ENCODE results near the gene RNF208.
A peak's percentile ranks its signal among the peaks of the same experiment; 100 is the strongest.
"Not testable (repeated sequence)": the region's sequence is repeated elsewhere in the genome, so short reads cannot be mapped to it uniquely, and the experiment has no call there.

RNF208 gene

GRCh38 chr9:137252555-137253506 is 30.8 kb upstream of the RNF208 start:
- DNase-seq: no peak

DNA sequence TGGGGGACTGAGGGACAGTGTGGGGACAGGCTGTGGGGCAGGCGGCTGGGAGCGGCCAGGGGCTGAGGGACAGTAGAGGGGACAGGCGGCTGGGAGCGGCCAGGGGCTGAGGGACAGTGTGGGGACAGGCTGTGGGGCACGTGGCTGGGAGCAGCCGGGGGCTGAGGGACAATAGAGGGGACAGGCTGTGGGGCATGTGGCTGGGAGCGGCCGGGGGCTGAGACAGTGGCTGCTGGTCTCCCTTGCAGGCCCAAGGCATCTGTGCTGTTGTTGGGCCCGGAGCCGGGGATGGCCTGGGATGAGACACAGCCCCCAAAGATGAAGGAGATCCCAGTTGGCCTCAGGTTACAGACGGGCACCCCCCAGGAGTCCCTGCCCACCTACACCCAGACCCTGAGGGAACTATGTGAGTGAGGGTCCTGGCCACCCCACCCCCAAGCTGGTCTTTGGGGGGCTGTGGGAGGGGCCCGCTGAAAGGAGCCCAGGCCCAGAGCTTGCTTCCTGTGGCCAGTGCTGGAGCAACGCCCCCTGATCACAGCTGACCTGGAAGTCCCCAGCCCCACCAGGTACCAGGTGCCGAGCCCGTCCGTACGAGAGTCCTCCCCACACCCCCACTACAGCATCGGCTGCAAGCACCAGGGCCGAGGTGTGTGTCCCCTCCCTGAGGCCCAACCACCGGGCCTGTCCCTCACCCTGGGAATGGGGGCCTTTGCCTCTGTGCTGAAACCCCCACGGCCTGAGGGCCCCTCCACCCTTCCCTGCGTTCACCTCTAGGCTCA is 29.6 kb upstream of the RNF208 start:
- no peak for DNase-seq

DNA sequence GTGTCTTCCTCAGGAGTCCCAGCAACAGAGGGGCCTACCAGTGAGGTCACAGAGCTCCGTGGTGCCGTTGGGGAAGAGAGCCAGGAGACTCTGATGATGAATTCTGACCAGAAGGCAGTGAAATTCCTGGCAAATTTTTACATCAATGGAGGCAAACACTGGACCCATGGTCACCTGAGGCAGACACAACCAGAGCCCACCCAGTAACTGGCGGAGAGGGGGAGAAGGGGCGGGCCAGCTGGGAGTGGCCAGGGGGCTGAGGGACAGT is 29.1 kb upstream of the RNF208 start, which contains the start of gene STPG3:
TSS of gene STPG3 (plus strand) at position 93 of the 268 bp plus-strand sequence. CDS start at position 94, 1 bp downstream.
- no peak for DNase-seq

DNA sequence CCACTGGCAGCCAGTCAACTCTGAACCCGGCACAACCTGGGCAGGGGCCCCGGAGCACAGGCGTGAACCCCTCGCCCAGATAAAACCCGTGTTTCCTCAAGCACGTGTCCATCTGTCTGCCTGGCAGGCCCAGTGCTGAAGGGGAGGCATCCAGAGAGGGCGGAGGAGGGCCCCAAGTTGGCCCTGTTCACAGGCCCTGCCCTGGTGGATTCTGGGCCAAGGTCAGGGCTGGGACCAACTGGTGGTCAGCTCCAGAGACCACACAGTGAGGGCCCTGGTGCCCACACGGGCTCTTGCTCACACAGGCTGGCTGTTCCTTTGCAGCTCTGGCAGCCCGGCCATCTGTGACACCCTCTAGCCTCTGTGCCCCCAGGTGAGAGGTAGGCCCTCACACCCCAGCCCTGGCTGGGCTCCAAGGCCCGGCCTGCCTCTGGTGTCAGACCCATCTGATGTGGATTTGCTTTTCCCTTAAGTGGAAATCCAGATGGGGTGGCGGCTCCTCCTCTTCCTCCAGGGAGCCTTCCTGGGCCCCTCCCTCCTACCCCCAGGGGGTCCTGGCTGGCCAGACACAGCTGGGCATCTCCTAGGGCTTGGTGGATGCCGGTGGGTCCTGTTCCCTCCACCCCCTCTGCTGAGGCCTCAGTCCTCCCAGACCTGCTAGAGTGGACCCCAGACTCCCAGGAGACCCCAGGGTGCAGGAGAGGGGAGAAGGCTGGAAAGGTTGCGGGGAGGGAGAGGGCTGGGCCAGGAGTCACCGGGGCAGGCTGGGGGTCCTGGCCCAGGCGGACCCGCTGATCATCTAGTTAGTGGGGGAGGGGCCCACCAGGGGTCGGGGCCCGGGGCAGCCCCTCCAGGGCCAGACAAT is 28.5 kb upstream of the RNF208 start:
- no peak for DNase-seq

GRCh38 chr9:137247916-137248175 is 25.8 kb upstream of the RNF208 start:
- no peak for DNase-seq

DNA sequence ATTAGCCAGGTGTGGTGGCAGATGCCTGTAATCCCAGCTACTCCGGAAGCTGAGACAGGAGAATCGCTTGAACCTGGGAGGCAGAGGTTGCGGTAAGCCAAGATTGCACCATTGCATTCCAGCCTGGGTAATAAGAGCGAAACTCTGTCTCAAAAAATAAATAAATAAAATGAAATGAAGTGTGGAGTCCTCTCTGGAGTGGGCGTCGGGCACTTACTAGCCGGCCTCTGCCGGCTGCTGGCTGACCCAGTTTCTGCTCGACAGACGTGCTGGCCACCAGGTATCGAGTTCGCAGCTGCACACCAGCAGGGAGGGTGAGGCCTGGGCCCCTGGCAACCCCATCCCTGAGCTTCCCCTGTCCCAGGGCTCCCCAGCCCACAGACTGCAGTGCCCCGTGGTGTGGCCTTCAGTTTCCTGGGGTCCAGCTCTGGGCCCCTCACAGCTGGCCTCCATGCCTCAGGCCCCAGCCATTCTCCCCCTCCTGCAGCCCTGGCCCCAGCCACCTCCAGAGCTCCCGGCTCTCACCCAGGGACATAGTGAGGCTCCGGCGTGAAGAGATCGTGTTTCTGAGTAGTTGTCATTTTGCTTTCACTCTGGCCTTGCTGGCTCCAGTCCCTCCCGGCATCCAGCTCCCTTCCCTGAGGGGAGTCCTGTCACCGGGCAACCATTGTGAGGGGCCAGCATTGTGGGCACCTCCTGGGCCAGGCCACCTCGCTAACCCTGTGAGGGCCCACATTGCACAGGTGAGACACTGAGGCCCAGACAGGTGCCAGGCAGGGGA is 25.3 kb upstream of the RNF208 start:
- DNase-seq: no peak

DNA sequence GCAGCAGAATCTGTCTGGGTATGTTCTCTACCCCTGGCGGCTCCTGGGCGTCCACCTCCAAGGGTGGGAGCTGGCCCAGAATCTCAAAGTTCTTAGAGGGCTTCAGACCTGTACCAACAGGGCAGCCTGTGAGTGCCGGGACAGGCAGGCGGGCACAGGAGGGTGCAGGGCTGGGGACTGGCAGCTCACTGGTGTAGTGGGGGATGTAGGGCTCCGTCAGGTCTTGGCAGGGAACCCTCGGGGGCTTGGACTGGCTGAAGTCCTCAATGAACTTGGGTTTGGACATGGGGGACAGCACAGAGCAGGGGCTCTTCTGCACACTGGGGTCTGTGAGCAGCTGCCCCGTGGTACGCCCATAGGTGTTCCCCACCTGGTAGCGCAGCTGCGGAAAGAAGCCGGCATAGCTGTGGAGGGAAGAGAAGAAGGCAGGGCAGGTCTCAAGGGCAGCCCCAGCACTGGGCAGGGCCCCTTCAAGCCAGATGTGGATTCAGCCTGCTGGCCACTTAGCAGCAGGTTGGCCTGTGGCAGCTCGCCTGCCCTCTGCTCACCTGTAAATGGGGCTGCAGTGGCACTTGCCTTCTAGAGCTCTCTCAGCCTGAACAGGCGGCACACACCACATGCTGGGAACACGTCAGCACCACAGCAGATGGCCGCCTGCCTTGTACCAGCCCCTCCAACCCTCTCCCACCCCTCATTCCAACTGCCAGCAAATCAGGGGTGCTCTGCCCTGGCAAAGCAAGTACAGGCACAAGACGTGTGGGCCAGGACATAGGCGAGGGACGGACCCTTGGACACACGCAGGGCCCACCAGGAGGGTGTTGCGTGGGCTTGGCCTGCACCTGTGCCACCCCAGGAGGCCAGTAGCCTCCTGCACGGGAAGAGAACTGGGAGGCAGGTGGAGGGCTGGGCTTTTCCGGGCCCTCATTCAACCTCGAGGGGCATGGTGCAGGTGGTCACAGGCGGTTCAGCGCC is 23.7 kb upstream of the RNF208 start:
- DNase-seq: no peak

DNA sequence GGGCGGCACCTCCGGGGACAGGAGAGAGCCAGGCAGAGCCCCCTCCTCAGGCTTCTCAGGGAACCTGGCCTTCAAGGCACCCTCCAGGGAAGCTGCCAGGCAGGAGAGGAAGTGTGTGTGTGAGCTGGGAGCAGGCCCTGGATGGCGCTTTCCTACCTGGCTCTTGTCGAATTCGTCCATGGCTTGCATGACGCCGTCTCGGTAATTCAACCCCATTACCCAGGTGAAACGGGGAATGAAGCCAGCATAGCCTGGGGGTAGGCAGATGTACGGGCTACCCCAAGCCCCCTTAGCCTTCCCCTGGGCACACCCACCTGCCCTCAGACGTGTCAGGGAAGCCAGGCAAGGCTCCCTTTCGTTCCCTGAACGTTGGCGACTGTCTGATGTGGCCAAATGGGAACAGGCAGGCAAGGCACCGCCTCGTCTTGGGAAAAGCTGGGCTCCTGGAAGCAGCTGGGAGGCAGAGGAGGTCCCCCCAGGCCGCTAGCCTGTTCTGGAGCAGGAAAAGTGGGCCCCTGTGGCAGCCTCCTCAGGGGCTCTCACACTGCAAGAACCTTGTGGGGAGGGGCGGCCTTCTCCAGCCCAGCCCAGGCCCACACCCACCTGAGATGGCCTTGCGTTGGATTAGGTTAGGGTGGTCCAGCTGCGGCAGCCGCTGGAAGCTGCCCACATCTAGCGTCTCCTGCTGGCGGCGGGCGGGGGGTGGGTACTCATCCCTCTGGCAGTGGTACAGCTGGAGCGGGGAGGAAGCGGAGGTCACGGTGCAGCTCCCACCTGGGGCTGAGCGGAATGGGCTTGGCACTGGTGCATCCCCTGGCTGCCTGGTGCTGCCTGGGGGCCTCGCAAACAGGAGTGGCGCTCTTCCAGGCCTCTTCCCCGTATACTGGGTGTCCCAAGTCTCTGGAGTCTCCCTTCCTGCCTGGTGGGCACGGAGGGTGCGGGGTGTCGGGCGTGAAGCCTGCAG is 22.7 kb upstream of the RNF208 start:
- DNase-seq: no peak

DNA sequence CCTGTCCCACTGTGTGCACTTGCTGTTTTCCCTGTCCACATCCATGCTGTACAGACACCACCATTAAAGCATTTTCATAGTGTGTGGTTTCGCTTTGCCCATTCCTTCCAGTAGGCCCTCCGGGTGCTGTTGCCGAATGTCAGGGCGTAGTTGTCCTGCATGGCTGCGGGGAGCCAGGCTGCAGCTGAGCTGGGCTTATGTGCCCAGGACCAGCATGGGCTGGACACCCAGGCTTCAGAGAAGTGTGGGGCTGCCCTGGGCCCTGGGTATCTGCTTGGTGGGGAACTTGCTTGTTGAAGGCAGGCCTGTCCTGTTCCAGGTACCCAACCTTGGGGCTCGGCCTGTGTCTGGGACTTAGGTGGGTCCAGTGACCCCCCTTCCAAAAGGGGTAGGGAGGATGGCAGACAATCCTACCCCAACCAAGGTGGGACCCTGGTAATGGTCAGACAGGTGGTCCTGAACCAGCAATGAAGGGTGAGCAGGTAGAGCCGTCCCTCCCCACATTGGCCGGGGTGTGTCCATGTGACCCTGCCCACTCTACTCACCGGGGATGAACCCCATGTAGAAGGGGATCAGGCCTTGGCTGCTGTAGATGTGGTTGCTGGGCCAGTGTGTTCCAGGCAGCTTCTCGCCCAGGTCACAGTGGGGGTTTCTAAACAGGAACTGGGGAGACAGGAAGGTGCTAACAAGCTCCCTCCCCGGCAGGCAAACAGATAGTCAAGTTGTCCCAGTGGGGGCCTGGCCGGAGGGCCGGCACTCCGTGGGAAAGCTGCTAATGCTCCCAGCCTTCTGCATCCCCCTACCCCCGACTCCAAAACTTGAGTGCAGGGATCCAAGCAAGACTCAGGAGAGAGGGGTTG is 21.8 kb upstream of the RNF208 start:
- DNase-seq: no peak

DNA sequence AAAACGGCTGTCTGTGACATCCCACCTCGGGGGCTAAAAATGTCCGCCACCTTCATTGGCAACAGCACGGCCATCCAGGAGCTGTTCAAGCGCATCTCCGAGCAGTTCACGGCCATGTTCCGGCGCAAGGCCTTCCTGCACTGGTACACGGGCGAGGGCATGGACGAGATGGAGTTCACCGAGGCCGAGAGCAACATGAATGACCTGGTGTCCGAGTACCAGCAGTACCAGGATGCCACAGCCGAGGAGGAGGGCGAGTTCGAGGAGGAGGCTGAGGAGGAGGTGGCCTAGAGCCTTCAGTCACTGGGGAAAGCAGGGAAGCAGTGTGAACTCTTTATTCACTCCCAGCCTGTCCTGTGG is 21.2 kb upstream of the RNF208 start:
- DNase-seq: not testable (repeated sequence)

DNA sequence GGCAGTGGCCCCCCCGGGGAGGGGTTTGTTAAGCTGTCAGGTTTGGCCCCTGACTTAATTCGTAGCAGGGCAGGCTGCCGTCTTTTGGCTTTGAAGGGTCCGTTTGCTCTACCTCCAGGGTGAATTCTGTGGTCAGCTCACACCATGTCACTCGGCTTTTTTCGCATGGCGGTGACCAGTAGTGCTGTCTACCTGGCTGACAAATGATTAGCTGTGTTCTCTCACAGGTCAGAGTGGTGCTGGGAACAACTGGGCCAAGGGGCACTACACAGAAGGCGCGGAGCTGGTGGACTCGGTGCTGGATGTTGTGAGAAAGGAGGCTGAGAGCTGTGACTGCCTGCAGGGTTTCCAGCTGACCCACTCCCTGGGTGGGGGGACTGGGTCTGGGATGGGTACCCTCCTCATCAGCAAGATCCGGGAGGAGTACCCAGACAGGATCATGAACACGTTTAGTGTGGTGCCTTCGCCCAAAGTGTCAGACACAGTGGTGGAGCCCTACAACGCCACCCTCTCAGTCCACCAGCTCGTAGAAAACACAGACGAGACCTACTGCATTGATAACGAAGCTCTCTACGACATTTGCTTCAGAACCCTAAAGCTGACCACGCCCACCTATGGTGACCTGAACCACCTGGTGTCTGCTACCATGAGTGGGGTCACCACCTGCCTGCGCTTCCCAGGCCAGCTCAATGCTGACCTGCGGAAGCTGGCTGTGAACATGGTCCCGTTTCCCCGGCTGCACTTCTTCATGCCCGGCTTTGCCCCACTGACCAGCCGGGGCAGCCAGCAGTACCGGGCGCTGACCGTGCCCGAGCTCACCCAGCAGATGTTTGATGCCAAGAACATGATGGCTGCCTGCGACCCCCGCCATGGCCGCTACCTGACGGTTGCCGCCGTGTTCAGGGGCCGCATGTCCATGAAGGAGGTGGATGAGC is 20.5 kb upstream of the RNF208 start:
- DNase-seq: no peak

DNA sequence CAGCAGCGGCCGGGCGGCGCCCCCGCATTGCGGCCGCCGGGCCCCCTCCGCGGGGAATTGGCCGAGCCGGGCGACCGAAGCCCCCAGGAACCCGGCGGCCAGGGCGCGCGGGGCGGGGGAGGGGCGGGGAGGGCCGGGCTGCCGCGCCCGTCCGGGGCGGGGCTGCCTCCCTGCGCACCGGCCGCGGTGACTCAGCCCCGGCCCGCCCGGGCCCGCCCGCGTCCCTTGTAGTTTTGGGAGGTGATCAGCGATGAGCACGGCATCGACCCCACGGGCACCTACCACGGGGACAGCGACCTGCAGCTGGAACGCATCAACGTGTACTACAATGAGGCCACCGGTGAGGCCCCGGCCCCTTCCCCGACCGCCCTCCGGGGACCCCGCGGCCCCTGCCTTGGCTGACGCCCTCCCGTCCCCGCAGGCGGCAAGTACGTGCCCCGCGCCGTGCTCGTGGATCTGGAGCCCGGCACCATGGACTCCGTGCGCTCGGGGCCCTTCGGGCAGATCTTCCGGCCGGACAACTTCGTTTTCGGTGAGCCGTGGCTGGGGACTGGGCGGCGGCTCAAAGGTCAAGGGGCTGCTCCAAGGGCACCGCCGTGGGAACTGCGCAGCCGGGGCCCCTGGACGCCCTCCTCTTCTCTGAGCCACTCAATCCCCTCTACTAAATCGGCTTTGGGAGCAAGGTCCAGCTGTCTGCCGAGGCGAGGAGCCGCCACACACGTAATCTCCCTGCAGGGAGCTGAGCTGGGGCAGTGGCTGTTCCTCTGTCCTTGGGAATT is 19.6 kb upstream of the RNF208 start:
- peak; percentile 67 for DNase-seq

- peak; percentile 100 for DNase-seq
These were observed 18.9 kb upstream of the RNF208 start, which contains the start of gene TUBB4B for GRCh38 chr9:137240841-137241489. TUBB4B (plus strand) TSS chr9:137241287; CDS start chr9:137241361, 74 bp downstream.

GRCh38 chr9:137240318-137240840 is 18.3 kb upstream of the RNF208 start:
- DNase-seq: peak; percentile 77

DNA sequence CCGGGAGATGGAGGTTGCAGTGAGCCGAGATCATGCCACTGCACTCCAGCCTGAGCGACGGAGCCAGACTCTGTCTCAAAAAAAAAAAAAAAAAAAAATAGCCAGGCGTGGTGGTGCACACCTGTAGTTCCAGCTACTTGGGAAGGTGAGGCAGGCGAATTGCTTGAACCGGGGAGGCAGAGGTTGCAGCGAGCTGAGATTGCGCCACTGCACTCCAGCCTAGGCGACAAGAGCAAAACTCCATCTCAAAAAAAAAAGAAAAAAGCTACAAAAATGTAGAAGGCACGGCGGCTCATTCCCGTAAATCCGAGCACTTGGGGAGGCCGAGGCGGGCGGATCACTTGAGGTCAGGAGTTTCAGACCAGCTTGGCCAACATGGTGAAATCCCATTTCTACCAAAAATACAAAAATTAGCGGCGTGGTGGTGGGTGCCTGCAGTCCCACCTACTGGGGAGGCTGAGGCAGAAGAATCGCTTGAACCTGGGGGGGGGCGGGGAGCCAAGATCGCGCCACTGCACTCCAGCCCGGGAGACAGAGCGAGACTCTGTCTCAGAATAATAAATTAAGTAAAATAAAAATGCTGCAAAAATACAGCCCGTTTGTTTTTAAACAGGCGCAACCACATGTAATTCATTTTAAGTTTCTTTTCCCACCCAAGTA is 17.6 kb upstream of the RNF208 start:
- not testable (repeated sequence) for DNase-seq
